SK-N-MC (cell line): ENCODE measurements around the gene CACNB2.

Experiments used
- DNase-seq: peaks from one replicate; pipeline ENCODE4 v3.0.0-alpha.2; 2011; ENCODE audit warnings: low read depth, low spot score
- H3K27ac ChIP-seq: fragments of 200-600 bp; sonication (generic); 2 replicates; pipeline ENCODE4 v1.5.1; 2016; ENCODE audit warnings: mixed run types
- H3K36me3 ChIP-seq: fragments of 200-600 bp; sonication (generic); 2 replicates; pipeline ENCODE4 v1.6.1; 2017; ENCODE audit warnings: antibody characterized with exemption, low read length, mixed read lengths; ENCODE audit not compliant: insufficient read depth
- H3K4me3 ChIP-seq: fragments of 200-600 bp; sonication (generic); 2 replicates; pipeline ENCODE4 v1.5.1; 2016
- H3K9ac ChIP-seq: fragments of 200-600 bp; sonication (generic); 2 replicates; pipeline ENCODE4 v1.8.0; 2017; ENCODE audit warnings: mixed run types, mixed read lengths; ENCODE audit not compliant: insufficient read length
- H3K9me3 ChIP-seq: fragments of 200-600 bp; sonication (generic); 2 replicates; pipeline ENCODE4 v1.6.1; 2017; ENCODE audit warnings: low read depth, mild to moderate bottlenecking, antibody characterized with exemption, low read length, moderate library complexity, mixed read lengths
- EZH2 ChIP-seq: fragments of 200-600 bp; sonication (generic); IDR thresholded peaks from one replicate; pipeline ENCODE4 v1.6.1; 2017; ENCODE audit warnings: antibody characterized with exemption
- FOXP2 ChIP-seq: optimal IDR thresholded peaks from 2 replicates; pipeline ENCODE3; 2011; ENCODE audit warnings: mild to moderate bottlenecking, moderate library complexity; ENCODE audit not compliant: insufficient read depth; ENCODE audit errors: extremely low read length, control extremely low read depth
- POLR2AphosphoS5 ChIP-seq: IDR thresholded peaks from 2 replicates; pipeline ENCODE4 v1.6.1; 2012; ENCODE audit warnings: mild to moderate bottlenecking, low read depth, low read length, borderline replicate concordance

The CACNB2 gene

GRCh38 chr10:18306031-18306430 is 165.8 kb downstream of the CACNB2 start:
- Histone ChIP-seq H3K27ac (no peak overlapping the region), H3K4me3 (no peak overlapping the region), H3K36me3 (no peaks in the 10 kb centered on the region), H3K9ac (no peak overlapping the region), H3K9me3 (no peaks in the 10 kb centered on the region)
- no peak for DNase-seq
- TF ChIP-seq FOXP2 = no peak
- no peak for TF ChIP-seq POLR2AphosphoS5
- no peak for TF ChIP-seq EZH2

DNA sequence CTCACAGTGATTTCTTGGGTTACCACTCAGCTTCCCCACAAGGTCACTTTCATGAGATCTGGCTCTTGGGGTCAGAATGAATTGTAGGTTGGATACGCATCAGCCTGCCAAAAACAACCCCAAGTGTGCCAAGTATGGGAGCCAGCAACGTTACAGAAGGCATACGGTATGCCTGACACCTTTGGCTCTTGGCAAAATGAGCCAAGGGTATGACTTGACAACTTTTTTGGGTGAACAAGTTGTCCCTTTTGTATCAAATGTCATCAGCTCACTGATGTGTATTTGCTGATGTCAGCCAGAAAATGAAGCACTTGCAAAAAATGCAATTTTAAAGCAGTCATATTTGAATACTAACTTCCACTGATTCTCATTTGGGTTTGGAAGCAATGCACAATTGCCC is 168.4 kb downstream of the CACNB2 start:
- no peaks in the 10 kb centered on the region for H3K36me3 ChIP-seq
- DNase-seq = no peak
- no peaks in the 10 kb centered on the region for H3K9me3 ChIP-seq
- no peak overlapping the region for H3K9ac ChIP-seq
- no peak overlapping the region for H3K4me3 ChIP-seq
- H3K27ac ChIP-seq = no peak overlapping the region
- TF ChIP-seq POLR2AphosphoS5 = no peak
- TF ChIP-seq EZH2 = no peak
- no peak for TF ChIP-seq FOXP2

DNA sequence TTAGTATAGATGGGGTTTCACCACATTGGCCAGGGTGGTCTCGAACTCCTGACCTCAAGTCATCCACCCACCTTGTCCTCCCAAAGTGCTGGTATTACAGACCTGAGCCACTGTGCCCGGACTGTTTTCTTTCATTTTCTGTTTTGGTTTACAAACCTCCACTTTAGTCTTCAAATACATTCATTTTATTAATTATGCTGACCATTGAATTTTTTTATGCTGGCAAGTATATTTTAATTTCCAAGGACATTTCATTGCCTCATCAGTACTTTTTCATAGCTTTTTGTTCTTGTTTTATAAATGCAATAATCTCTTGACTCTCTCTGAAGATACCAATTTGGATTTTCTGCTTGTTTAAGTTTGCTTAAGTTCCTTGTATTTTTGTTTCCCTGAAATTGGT is 170.5 kb downstream of the CACNB2 start:
- Histone ChIP-seq H3K4me3 (no peak overlapping the region), H3K9ac (no peak overlapping the region), H3K9me3 (no peaks in the 10 kb centered on the region), H3K27ac (no peak overlapping the region), H3K36me3 (no peaks in the 10 kb centered on the region)
- TF ChIP-seq FOXP2 = no peak
- no peak for TF ChIP-seq POLR2AphosphoS5
- no peak for TF ChIP-seq EZH2
- DNase-seq = no peak

- no peak overlapping the region for H3K9ac ChIP-seq
- TF ChIP-seq EZH2 (no peak), FOXP2 (no peak), POLR2AphosphoS5 (no peak)
- H3K9me3 ChIP-seq = no peaks in the 10 kb centered on the region
- no peaks in the 10 kb centered on the region for H3K36me3 ChIP-seq
- no peak overlapping the region for H3K4me3 ChIP-seq
- no peak overlapping the region for H3K27ac ChIP-seq
- no peak for DNase-seq
Observed at GRCh38 chr10:18312374-18313139, 172.3 kb downstream of the CACNB2 start.

GRCh38 chr10:18313140-18313530 is 172.9 kb downstream of the CACNB2 start:
- Histone ChIP-seq H3K9me3 (no peaks in the 10 kb centered on the region), H3K36me3 (no peaks in the 10 kb centered on the region), H3K4me3 (no peak overlapping the region), H3K9ac (no peak overlapping the region), H3K27ac (no peak overlapping the region)
- no peak for TF ChIP-seq POLR2AphosphoS5
- no peak for TF ChIP-seq FOXP2
- TF ChIP-seq EZH2 = no peak
- no peak for DNase-seq

DNA sequence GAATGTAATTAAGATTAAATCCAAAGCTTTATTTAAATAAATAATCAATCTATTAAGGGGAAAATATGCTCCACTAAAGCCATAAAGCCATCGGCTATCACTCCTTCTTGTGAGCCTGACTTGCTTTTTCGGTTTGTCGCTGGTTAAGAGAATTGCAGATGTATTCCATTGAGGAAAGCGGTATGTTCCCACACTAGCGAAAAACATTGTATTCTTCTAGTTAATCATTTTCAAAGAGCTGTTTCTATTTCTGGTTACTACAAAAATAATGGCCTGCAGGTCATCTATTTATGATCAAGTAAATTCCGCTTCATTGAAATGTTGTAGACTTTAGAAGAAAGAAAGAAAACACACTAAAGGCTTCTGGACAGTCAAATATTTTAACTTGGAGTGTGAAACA is 173.4 kb downstream of the CACNB2 start:
- no peaks in the 10 kb centered on the region for H3K9me3 ChIP-seq
- H3K36me3 ChIP-seq = no peaks in the 10 kb centered on the region
- no peak for DNase-seq
- no peak overlapping the region for H3K4me3 ChIP-seq
- no peak overlapping the region for H3K9ac ChIP-seq
- H3K27ac ChIP-seq = no peak overlapping the region
- TF ChIP-seq EZH2 (no peak), POLR2AphosphoS5 (no peak), FOXP2 (no peak)

DNA sequence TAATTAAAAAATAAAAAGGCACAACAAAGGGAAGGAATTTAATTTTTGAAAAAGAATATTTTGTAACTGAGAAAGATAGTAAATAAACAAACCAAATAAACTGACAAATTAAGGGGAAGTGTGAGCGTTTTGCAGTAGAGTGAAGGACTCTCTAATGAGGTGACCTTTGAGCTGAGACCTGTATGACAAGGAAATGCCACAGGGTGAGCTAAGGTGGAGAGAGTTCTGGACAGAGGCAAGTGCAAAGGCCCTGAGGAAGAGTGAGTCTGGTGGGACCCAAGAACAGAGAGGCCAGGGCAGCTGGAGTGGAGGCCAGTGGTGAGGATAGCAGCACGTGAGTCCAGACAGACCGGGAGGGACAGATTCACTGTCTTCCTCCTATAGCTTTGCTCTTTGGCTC is 179.4 kb downstream of the CACNB2 start:
- no peak overlapping the region for H3K27ac ChIP-seq
- TF ChIP-seq POLR2AphosphoS5 (no peak), FOXP2 (no peak), EZH2 (no peak)

DNA sequence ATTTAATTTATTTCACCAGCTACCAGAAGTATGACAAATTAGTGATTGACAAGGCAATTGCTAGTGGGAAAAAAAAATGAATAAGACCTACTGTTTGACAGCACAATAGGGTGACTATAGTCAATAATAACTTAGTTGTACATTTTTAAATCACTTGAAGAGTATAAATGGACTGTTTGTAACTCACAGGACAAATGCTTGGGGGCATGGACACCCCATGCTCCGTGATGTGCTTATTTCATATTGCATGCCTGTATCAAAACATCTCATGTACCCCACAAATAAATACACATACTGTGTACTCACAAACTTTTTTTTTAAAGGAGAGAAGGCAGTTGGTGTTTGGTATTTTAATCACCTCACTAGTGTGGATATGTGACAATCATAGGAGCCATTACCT is 181.1 kb downstream of the CACNB2 start:
- Histone ChIP-seq H3K27ac (no peak overlapping the region), H3K9ac (no peak overlapping the region), H3K9me3 (no peaks in the 10 kb centered on the region), H3K4me3 (no peak overlapping the region), H3K36me3 (no peaks in the 10 kb centered on the region)
- DNase-seq = no peak
- TF ChIP-seq FOXP2 = no peak
- no peak for TF ChIP-seq POLR2AphosphoS5
- no peak for TF ChIP-seq EZH2

More for the DNA sequence above, 179.4 kb downstream of the CACNB2 start:
- no peak overlapping the region for H3K9ac ChIP-seq
- DNase-seq = no peak
- H3K36me3 ChIP-seq = no peaks in the 10 kb centered on the region
- no peak overlapping the region for H3K4me3 ChIP-seq
- no peaks in the 10 kb centered on the region for H3K9me3 ChIP-seq

GRCh38 chr10:18323916-18324315 is 183.7 kb downstream of the CACNB2 start:
- Histone ChIP-seq H3K27ac (no peak overlapping the region), H3K9me3 (no peaks in the 10 kb centered on the region), H3K36me3 (no peaks in the 10 kb centered on the region), H3K9ac (no peak overlapping the region), H3K4me3 (no peak overlapping the region)
- no peak for DNase-seq
- no peak for TF ChIP-seq POLR2AphosphoS5
- TF ChIP-seq EZH2 = no peak
- no peak for TF ChIP-seq FOXP2
